H9 (cell line): ENCODE measurements around the gene ALKBH5. TPM values are rescaled to one million over a fixed set of nuclear protein-coding genes. Genes with fewer than 3 reads are reported as not detected.
A peak's percentile ranks its signal among the peaks of the same experiment; 100 is the strongest.

Source experiments
- DNase-seq: peaks from one replicate; pipeline ENCODE4 v3.0.0-alpha.2; 2017
- H2AFZ ChIP-seq: one replicate; pipeline ENCODE4 v1.6.1; 2013; ENCODE audit warnings: mild to moderate bottlenecking, low read length, control low read depth, moderate library complexity
- H2AK5ac ChIP-seq: 2 replicates; pipeline ENCODE4 v1.6.1; 2013; ENCODE audit warnings: low read length, control low read depth, mixed read lengths; ENCODE audit not compliant: insufficient read length
- H2BK120ac ChIP-seq: one replicate; pipeline ENCODE4 v1.6.1; 2013; ENCODE audit warnings: low read depth, mild to moderate bottlenecking, low read length, control low read depth, inconsistent platforms; ENCODE audit not compliant: poor library complexity, severe bottlenecking
- H2BK12ac ChIP-seq: 2 replicates; pipeline ENCODE4 v1.6.1; 2013; ENCODE audit warnings: low read length, control low read depth, mixed read lengths, low read depth; ENCODE audit not compliant: insufficient read length
- H2BK15ac ChIP-seq: 2 replicates; pipeline ENCODE4 v1.6.1; 2013; ENCODE audit warnings: low read depth, low read length, control low read depth
- H2BK20ac ChIP-seq: one replicate; pipeline ENCODE4 v1.6.1; 2013; ENCODE audit warnings: low read depth, mild to moderate bottlenecking, low read length, control low read depth, inconsistent platforms; ENCODE audit not compliant: poor library complexity, severe bottlenecking
- H2BK5ac ChIP-seq: 2 replicates; pipeline ENCODE4 v1.6.1; 2013; ENCODE audit warnings: low read length, control low read depth, mixed read lengths; ENCODE audit not compliant: insufficient read length
- H3K14ac ChIP-seq: 2 replicates; pipeline ENCODE4 v1.6.1; 2013; ENCODE audit warnings: low read length, control low read depth; ENCODE audit not compliant: insufficient read depth
- H3K18ac ChIP-seq: 2 replicates; pipeline ENCODE4 v1.6.1; 2013; ENCODE audit warnings: low read depth, mild to moderate bottlenecking, mixed read lengths, low read length, control low read depth; ENCODE audit not compliant: insufficient read length
- H3K23ac ChIP-seq: 2 replicates; pipeline ENCODE4 v1.6.1; 2013; ENCODE audit warnings: low read length, control low read depth, mixed read lengths, low read depth; ENCODE audit not compliant: insufficient read length
- H3K23me2 ChIP-seq: 2 replicates; pipeline ENCODE4 v1.6.1; 2013; ENCODE audit warnings: low read depth, mild to moderate bottlenecking, mixed read lengths, low read length, control low read depth; ENCODE audit not compliant: insufficient read length, poor library complexity, severe bottlenecking
- H3K27ac ChIP-seq: 2 replicates; pipeline ENCODE4 v1.5.1; 2013; ENCODE audit warnings: low read length, control low read depth, mixed read lengths, low read depth; ENCODE audit not compliant: insufficient read length
- H3K27me3 ChIP-seq: 2 replicates; pipeline ENCODE4 v1.6.1; 2013; ENCODE audit warnings: low read length, control low read depth, inconsistent platforms; ENCODE audit not compliant: insufficient read depth
- H3K4ac ChIP-seq: 2 replicates; pipeline ENCODE4 v1.6.1; 2013; ENCODE audit warnings: low read depth, mild to moderate bottlenecking, control low read depth, inconsistent platforms, low read length, moderate library complexity
- H3K4me1 ChIP-seq: 2 replicates; pipeline ENCODE4 v1.6.1; 2013; ENCODE audit warnings: low read length, control low read depth, inconsistent platforms; ENCODE audit not compliant: insufficient read depth
- H3K4me2 ChIP-seq: 2 replicates; pipeline ENCODE4 v1.6.1; 2013; ENCODE audit warnings: low read length, control low read depth, mixed read lengths; ENCODE audit not compliant: insufficient read length, insufficient read depth
- H3K56ac ChIP-seq: 2 replicates; pipeline ENCODE4 v1.6.1; 2013; ENCODE audit warnings: low read depth, mild to moderate bottlenecking, mixed read lengths, low read length, control low read depth; ENCODE audit not compliant: insufficient read length
- H3K79me1 ChIP-seq: 2 replicates; pipeline ENCODE4 v1.6.1; 2013; ENCODE audit warnings: low read depth, mild to moderate bottlenecking, moderate library complexity, low read length, control low read depth, inconsistent platforms; ENCODE audit not compliant: insufficient read depth, poor library complexity, severe bottlenecking
- H3K79me2 ChIP-seq: 2 replicates; pipeline ENCODE4 v1.6.1; 2013; ENCODE audit warnings: low read length, control low read depth, inconsistent platforms; ENCODE audit not compliant: insufficient read depth
- H3K9ac ChIP-seq: 2 replicates; pipeline ENCODE4 v1.6.1; 2013; ENCODE audit warnings: low read length, control low read depth, mixed read lengths; ENCODE audit not compliant: insufficient read length; ENCODE audit errors: extremely low read depth
- H3K9me3 ChIP-seq: one replicate; pipeline ENCODE4 v1.6.1; 2013; ENCODE audit warnings: low read depth, low read length, inconsistent platforms; ENCODE audit not compliant: control insufficient read depth
- H3T11ph ChIP-seq: one replicate; pipeline ENCODE4 v1.6.1; 2013; ENCODE audit warnings: mild to moderate bottlenecking, low read length, control low read depth, inconsistent platforms
- H4K20me1 ChIP-seq: one replicate; pipeline ENCODE4 v1.6.1; 2013; ENCODE audit not compliant: control insufficient read depth, insufficient read length, insufficient read depth
- H4K5ac ChIP-seq: 2 replicates; pipeline ENCODE4 v1.6.1; 2013; ENCODE audit warnings: low read depth, mild to moderate bottlenecking, mixed read lengths, low read length, control low read depth; ENCODE audit not compliant: insufficient read length
- H4K8ac ChIP-seq: replicated peaks from 2 replicates; pipeline ENCODE4 v1.6.1; 2013; ENCODE audit warnings: low read length, control low read depth, mixed read lengths, low read depth; ENCODE audit not compliant: insufficient read length
- H4K91ac ChIP-seq: 2 replicates; pipeline ENCODE4 v1.6.1; 2013; ENCODE audit warnings: low read depth, mild to moderate bottlenecking, moderate library complexity, mixed read lengths, low read length, control low read depth; ENCODE audit not compliant: insufficient read length
- H3K27ac Mint-ChIP-seq, 3 experiments: 2 replicates in 2 of 3; 3 replicates in 1 of 3; pipeline ENCODE4 v1.8.0; 2020 to 2021; ENCODE audit warnings: mixed read lengths in 3 of 3, mild to moderate bottlenecking in 1 of 3, moderate library complexity in 1 of 3
- H3K27me3 Mint-ChIP-seq: 2 replicates; pipeline ENCODE4 v1.8.0; 2021; ENCODE audit warnings: low read depth, mild to moderate bottlenecking, moderate library complexity, mixed read lengths
- H3K36me3 Mint-ChIP-seq, 3 experiments: 2 replicates in 2 of 3; 3 replicates in 1 of 3; pipeline ENCODE4 v1.8.0; 2020 to 2021; ENCODE audit warnings: low read depth in 3 of 3, mixed read lengths in 3 of 3; ENCODE audit not compliant: insufficient read depth in 1 of 3
- H3K4me1 Mint-ChIP-seq, 2 experiments: 2 replicates each; pipeline ENCODE4 v1.8.0; 2020; ENCODE audit warnings: mixed read lengths in 2 of 2
- H3K4me3 Mint-ChIP-seq, 2 experiments: 2 replicates in 1 of 2; 3 replicates in 1 of 2; pipeline ENCODE4 v1.8.0; 2020 to 2021; ENCODE audit warnings: mild to moderate bottlenecking in 2 of 2, mixed read lengths in 2 of 2, moderate library complexity in 1 of 2
- H3K9me3 Mint-ChIP-seq, 2 experiments: 2 replicates in 1 of 2; 3 replicates in 1 of 2; pipeline ENCODE4 v1.8.0; 2020; ENCODE audit warnings: mild to moderate bottlenecking in 2 of 2, mixed read lengths in 2 of 2, moderate library complexity in 1 of 2
- WGBS: extraction: QIAGEN DNeasy Blood & Tissue Kit; methylation state at CpG from one replicate; pipeline ENCODE4 v1.1.7; 2013; ENCODE audit warnings: missing lambda C conversion rate, low lambda C conversion rate, mixed read lengths; ENCODE audit not compliant: insufficient read length; ENCODE audit errors: extremely low coverage; 5-methylcytosine and 5-hydroxymethylcytosine counted together
- total RNA-seq: library from RNA; stranded (reverse); gene quantifications from 2 replicates; pipeline ENCODE4 v1.2.1, GENCODE V29; 2021
- TF ChIP-seq, protein P1 (sequence below): fragments of 200-600 bp; sonication (generic); conservative IDR thresholded peaks from 3 replicates; pipeline ENCODE4 v1.8.0; 2021; ENCODE audit warnings: antibody characterized with exemption, mild to moderate bottlenecking

ALKBH5 gene
- total RNA-seq, 1 experiment from 2014 or later: 89.8 TPM

DNA sequence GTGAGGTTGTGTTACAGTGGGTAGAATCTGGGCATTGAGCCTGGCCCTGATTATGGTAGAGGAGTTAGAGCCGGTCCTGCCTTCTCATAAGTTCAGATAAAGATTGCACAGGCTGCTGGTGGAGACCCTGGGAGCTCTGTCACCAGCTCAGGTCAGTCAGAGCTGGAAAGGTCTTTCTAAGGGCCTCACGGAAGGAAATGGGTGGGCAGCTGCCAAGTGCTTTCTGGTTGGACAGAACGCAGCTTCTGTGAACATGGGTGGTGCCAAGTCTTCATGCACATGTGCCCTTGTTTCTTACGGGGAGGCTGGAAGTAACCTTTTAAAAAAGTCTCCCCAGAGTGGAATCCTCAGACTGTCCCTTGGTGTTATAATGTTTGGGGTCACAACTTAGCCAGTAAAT lies 14.9 kb downstream of the ALKBH5 start:
- no peaks in the 10 kb centered on the region for H3K9me3 Mint-ChIP-seq
- no peaks in the 10 kb centered on the region for H4K20me1 ChIP-seq
- H3K23me2 ChIP-seq: no peaks in the 10 kb centered on the region
- peaks cover 26 to 70% (median 51%) of the 10 kb centered on the region in 3 experiments for H3K36me3 Mint-ChIP-seq
- no peak overlapping the region for H3K56ac ChIP-seq
- no peak overlapping the region for H4K91ac ChIP-seq
- H2BK12ac ChIP-seq: no peak overlapping the region
- H2AK5ac ChIP-seq: no peak overlapping the region
- no peak overlapping the region for H4K8ac ChIP-seq
- H3K27me3 Mint-ChIP-seq: no peaks in the 10 kb centered on the region
- H3K4me1 Mint-ChIP-seq: peaks cover 21 to 25% of the 10 kb centered on the region in 2 experiments
- no CpG with 5 or more reads among the region's 4 CpGs for WGBS
- H3K79me2 ChIP-seq: peaks cover 10% of the 10 kb centered on the region; the same call in 1 of the 2 replicates
- H3K4me1 ChIP-seq: no peaks in the 10 kb centered on the region; the same call in 1 of the 2 replicates
- no peak overlapping the region for H3K9ac ChIP-seq
- H2BK120ac ChIP-seq: no peak overlapping the region
- no peak overlapping the region for H3K23ac ChIP-seq
- H2BK15ac ChIP-seq: no peak overlapping the region
- TF ChIP-seq, protein P1, sequence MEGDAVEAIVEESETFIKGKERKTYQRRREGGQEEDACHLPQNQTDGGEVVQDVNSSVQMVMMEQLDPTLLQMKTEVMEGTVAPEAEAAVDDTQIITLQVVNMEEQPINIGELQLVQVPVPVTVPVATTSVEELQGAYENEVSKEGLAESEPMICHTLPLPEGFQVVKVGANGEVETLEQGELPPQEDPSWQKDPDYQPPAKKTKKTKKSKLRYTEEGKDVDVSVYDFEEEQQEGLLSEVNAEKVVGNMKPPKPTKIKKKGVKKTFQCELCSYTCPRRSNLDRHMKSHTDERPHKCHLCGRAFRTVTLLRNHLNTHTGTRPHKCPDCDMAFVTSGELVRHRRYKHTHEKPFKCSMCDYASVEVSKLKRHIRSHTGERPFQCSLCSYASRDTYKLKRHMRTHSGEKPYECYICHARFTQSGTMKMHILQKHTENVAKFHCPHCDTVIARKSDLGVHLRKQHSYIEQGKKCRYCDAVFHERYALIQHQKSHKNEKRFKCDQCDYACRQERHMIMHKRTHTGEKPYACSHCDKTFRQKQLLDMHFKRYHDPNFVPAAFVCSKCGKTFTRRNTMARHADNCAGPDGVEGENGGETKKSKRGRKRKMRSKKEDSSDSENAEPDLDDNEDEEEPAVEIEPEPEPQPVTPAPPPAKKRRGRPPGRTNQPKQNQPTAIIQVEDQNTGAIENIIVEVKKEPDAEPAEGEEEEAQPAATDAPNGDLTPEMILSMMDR: no peak
- no peak overlapping the region for H3K4ac ChIP-seq
- H4K5ac ChIP-seq: no peak overlapping the region
- H3K79me1 ChIP-seq: peaks cover 13% of the 10 kb centered on the region
- no peak overlapping the region for H3K27ac ChIP-seq
- no peak overlapping the region for H2BK5ac ChIP-seq
- H3T11ph ChIP-seq: no peak overlapping the region
- no peak overlapping the region for H3K14ac ChIP-seq
- no peak overlapping the region for H3K4me2 ChIP-seq
- H3K9me3 ChIP-seq: no peaks in the 10 kb centered on the region
- no peak for DNase-seq
- no peak overlapping the region for H2AFZ ChIP-seq
- no peaks in the 10 kb centered on the region for H3K27me3 ChIP-seq
- no peak overlapping the region for H2BK20ac ChIP-seq
- no peak overlapping the region for H3K4me3 Mint-ChIP-seq
- no peak overlapping the region for H3K18ac ChIP-seq
- H3K27ac Mint-ChIP-seq: peak overlapping the region in 1 of 3 experiments; percentile 44; a peak in 1 of 7 replicates
